ENCODE results near the gene NOP9. TPM values are rescaled to one million over a fixed set of nuclear protein-coding genes. Genes with fewer than 3 reads are reported as not detected.

NOP9 gene
- total RNA-seq, 1 experiment from 2014 or later = 13.8 TPM

DNA sequence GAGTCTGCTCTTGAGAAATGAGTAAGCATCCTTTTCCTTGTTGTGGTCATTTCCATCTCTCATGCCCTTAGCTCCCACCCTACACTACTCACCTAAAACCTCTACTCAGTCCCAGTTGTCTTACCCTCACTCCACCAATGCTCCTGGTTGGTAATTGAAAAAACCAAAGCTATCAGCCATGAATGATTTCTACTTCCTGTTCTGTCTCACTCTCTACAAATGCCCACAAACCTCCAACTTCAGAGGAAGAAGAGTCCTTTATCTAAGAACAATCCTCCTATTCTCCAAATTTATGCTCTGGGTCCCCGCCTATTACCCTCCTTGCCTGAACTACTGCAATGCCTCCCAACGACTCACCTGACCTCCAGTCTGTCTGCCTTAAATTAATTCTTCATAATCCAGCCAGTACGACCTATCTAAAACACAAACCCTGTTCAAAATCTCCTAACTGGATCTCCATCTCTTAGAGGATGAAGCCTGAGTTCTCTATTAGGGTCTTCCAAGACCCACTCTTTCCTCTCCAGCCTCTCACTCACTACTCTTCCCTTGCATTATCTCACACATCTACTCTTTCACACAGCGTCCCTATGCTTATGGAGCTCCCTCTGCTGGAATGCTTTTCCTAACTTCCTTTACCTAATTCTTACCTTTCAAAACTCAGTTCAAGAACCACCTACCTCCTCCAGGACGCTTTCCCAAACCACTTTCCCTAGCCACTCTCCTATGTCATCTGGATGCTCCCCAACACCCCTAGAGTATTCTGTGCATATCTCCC lies 2.3 kb upstream of the NOP9 start:
- in situ Hi-C loops (cut with HindIII; ENCODE audit: low pct_unique_long_range_greater_than_20kb, low sequenced_read_pairs) = no loop called here
- peak; percentile 46 for DNase-seq (ENCODE audit: low read depth)

DNA sequence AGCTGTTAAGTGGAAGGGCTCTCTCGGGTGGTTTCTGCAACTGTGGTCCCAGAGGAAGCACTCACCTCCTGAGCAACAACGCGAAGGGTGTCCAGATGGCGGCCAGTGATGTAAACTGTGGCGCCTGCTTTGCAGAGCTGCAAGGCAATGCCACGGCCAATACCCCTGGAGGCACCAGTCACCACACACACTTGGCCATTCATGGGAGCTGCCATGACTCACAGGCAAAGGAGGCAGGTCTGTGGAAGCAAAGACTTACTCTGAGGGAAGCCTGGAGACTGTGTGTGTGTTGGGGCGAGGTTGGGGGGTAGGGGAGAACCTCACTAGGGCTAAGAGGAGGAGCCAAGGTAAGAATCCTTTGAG lies 777 bp upstream of the NOP9 start:
- DNase-seq (ENCODE audit: low read depth) = peak; percentile 63
- in situ Hi-C loops (cut with HindIII; ENCODE audit: low pct_unique_long_range_greater_than_20kb, low sequenced_read_pairs) = no loop called here

GRCh38 chr14:24300326-24300980 lies 803 bp downstream of the NOP9 start:
- DNase-seq (ENCODE audit: low read depth) = no peak
- in situ Hi-C loops (cut with HindIII; ENCODE audit: low pct_unique_long_range_greater_than_20kb, low sequenced_read_pairs) = no loop called here

- in situ Hi-C loops (cut with HindIII; ENCODE audit: low pct_unique_long_range_greater_than_20kb, low sequenced_read_pairs) = no loop called here
- DNase-seq (ENCODE audit: low read depth) = no peak
Observed at GRCh38 chr14:24304019-24304387, 4.4 kb downstream of the NOP9 start.

DNA sequence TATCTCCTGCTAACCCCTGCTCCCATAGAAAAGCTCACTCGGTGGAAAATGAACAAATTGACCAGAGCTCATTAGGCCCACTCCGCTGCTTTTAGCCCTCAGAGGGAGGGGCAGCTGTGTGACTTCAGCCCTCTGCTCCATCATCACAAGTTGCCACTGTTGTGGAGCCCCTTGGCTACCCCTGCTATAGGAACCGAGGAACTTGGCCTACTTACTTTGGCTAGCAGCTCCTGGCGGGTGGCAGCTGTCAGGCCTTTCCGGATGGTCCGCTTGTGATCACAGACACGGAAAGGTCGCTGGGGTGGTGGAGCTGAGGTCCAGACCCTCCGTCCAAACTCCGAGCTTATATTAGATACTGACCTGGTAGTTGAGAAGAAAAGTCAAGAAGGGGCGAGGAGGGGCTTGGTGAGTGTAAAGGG lies 7.5 kb downstream of the NOP9 start:
- in situ Hi-C loops (cut with HindIII; ENCODE audit: low pct_unique_long_range_greater_than_20kb, low sequenced_read_pairs) = no loop called here
- no peak for DNase-seq (ENCODE audit: low read depth)

DNA sequence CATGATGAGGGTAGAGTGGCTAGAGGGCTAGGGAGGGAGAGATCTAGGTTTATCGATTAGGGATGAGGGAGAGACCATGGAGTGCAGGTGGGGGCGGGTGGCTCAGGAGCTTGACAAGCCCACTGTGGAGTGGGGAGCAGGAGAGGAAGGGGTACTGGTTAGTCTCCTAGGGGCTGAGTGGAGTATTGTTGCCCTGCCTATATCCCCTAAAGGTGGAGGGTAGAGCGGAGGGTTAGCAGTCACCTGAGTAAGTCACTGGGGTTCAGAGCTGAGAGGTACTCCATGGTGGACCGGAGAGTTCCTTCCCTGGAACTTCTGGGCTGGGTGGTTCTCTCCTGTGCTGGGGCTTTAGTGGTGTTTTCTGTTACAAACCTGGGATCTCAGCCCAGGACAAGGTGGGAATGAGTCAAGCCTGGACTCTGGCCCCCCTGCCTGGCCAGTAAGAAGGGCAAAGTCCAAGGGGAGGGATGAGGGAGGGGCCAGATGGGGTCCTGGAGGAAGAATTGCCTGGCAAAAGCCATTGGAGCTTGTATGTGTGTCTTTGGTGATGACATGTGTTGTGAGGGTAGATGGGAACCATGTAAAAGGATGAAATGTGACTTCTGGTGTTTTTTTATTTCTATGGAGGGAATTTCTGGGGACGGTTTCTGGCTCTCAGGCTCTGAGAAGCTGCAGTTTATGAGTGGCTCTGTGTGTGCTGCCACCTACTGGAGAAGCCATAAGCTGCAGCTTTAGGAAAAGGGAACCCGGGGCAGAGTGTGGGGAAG lies 8.1 kb downstream of the NOP9 start, which contains the start of gene CIDEB:
Gene CIDEB, minus strand, starts transcription at position 403 of the 767 bp plus-strand sequence. Its CDS starts 119 bp downstream, at position 284.
- peak; percentile 74 for DNase-seq (ENCODE audit: low read depth)
- in situ Hi-C loops (cut with HindIII; ENCODE audit: low pct_unique_long_range_greater_than_20kb, low sequenced_read_pairs) = no loop called here

- in situ Hi-C loops (cut with HindIII; ENCODE audit: low pct_unique_long_range_greater_than_20kb, low sequenced_read_pairs) = no loop called here
Observed at GRCh38 chr14:24308342-24309124, 8.9 kb downstream of the NOP9 start.

DNA sequence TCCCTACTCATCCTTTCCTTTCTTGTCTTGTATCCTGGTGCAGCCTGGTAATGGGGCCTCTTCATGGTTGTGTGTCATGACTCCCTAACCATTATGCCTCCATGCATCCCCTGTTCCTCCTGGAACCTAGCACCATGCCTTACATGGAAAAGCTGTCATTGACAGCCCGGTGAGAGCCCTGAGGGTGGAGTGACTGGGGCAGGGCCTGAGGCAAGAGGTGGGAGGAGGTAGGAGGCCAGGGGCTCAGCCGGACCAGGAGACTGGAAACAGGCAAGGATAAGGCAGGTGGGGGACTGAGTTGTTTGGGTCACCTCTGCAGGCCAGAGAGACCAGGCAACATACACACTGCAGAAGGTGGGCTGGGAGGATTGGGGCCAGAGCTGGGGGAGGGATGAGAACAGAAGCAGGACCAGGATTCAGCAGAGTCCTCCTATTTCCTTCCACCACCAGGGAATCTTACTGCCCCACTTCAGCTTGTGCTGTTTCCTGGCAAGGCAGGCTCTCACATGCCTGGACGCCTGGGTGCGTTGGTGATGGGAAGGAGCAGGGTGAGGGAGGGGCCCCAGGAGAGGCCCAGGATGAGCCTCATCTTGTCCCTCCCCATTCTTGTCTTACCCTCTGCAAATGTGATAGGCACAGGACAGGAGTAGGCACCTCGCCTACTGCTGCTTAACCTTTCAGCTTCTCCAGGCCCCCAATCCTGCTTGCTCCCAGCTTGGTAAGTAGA lies 10.1 kb downstream of the NOP9 start, which contains the start of gene LTB4R2:
Gene LTB4R2, plus strand, starts transcription at position 603 of the 727 bp plus-strand sequence. CDS start 525 bp downstream, outside the sequence.
- in situ Hi-C loops (cut with HindIII; ENCODE audit: low pct_unique_long_range_greater_than_20kb, low sequenced_read_pairs) = no loop called here
- no peak for DNase-seq (ENCODE audit: low read depth)

More at GRCh38 chr14:24308342-24309124, 8.9 kb downstream of the NOP9 start:
- DNase-seq (ENCODE audit: low read depth) = no peak

- DNase-seq (ENCODE audit: low read depth) = no peak
- in situ Hi-C loops (cut with HindIII; ENCODE audit: low pct_unique_long_range_greater_than_20kb, low sequenced_read_pairs) = no loop called here
Observed at GRCh38 chr14:24310265-24310645, 10.6 kb downstream of the NOP9 start.

DNA sequence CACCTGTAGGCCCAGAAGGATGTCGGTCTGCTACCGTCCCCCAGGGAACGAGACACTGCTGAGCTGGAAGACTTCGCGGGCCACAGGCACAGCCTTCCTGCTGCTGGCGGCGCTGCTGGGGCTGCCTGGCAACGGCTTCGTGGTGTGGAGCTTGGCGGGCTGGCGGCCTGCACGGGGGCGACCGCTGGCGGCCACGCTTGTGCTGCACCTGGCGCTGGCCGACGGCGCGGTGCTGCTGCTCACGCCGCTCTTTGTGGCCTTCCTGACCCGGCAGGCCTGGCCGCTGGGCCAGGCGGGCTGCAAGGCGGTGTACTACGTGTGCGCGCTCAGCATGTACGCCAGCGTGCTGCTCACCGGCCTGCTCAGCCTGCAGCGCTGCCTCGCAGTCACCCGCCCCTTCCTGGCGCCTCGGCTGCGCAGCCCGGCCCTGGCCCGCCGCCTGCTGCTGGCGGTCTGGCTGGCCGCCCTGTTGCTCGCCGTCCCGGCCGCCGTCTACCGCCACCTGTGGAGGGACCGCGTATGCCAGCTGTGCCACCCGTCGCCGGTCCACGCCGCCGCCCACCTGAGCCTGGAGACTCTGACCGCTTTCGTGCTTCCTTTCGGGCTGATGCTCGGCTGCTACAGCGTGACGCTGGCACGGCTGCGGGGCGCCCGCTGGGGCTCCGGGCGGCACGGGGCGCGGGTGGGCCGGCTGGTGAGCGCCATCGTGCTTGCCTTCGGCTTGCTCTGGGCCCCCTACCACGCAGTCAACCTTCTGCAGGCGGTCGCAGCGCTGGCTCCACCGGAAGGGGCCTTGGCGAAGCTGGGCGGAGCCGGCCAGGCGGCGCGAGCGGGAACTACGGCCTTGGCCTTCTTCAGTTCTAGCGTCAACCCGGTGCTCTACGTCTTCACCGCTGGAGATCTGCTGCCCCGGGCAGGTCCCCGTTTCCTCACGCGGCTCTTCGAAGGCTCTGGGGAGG lies 11.3 kb downstream of the NOP9 start, which contains the start of gene LTB4R:
Gene LTB4R, plus strand, starts transcription at position 857 of the 959 bp plus-strand sequence. CDS start 4,150 bp downstream, outside the sequence.
- peak; percentile 36 for DNase-seq (ENCODE audit: low read depth)
- in situ Hi-C loops (cut with HindIII; ENCODE audit: low pct_unique_long_range_greater_than_20kb, low sequenced_read_pairs) = no loop called here

- no peak for DNase-seq (ENCODE audit: low read depth)
- in situ Hi-C loops (cut with HindIII; ENCODE audit: low pct_unique_long_range_greater_than_20kb, low sequenced_read_pairs) = no loop called here
Observed at GRCh38 chr14:24311837-24312615, 12.4 kb downstream of the NOP9 start.

DNA sequence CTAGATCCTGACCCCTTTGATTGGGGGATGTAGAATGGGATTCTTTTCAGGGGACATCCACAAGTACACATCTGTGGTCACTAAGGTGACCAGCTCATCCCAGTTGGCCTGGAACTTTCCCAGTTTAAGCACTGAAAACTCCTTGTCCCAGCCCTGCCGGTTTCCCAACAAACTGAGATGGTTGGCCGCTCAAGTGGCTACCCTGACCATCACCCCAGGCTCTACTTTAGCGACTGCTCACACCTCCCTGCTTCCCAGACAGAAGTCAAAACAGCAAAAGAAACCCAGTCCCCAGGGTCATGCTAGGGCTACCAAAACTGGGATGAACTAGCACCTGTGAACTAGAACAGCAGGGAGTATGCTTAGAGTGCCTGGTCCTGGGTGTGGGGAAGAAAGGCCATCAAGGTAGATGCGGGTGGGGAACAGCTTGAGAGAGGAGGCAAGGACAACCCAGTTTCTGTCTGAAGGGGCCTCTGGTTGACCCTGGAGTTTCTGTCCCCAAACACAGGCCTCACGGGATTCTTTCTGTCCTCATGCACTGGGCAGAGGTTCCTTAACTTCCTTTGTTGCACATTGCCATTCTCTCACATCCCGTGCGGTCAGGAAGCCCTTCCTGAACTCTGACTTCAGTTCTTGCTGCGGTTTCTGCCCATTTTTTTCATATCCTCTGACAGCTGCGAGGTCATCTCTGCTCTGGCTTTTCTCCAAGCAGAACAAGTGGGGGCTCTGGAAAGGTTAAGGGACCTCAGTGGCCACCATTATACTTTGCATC lies 13.3 kb downstream of the NOP9 start:
- no peak for DNase-seq (ENCODE audit: low read depth)
- in situ Hi-C loops (cut with HindIII; ENCODE audit: low pct_unique_long_range_greater_than_20kb, low sequenced_read_pairs) = no loop called here

DNA sequence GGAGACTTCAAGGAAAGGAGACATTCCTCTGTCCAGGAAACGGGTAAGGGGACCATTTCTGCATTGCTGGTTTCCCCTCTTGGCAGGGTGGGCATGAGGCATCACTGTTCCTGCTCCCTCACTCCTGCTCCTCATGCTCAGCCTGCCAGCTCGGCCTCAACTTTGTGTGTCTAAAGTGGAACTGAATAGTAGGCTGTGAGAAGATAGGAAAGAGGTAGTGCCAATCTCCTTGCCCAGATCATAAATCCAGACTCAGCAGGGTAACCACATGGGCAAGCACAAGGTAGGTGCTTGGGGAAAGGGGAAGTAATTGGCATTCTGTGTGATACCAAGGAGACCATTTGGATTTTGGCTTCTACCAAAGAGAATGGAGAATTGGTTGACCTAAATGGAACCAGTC lies 14.3 kb downstream of the NOP9 start:
- no peak for DNase-seq (ENCODE audit: low read depth)
- in situ Hi-C loops (cut with HindIII; ENCODE audit: low pct_unique_long_range_greater_than_20kb, low sequenced_read_pairs) = no loop called here

DNA sequence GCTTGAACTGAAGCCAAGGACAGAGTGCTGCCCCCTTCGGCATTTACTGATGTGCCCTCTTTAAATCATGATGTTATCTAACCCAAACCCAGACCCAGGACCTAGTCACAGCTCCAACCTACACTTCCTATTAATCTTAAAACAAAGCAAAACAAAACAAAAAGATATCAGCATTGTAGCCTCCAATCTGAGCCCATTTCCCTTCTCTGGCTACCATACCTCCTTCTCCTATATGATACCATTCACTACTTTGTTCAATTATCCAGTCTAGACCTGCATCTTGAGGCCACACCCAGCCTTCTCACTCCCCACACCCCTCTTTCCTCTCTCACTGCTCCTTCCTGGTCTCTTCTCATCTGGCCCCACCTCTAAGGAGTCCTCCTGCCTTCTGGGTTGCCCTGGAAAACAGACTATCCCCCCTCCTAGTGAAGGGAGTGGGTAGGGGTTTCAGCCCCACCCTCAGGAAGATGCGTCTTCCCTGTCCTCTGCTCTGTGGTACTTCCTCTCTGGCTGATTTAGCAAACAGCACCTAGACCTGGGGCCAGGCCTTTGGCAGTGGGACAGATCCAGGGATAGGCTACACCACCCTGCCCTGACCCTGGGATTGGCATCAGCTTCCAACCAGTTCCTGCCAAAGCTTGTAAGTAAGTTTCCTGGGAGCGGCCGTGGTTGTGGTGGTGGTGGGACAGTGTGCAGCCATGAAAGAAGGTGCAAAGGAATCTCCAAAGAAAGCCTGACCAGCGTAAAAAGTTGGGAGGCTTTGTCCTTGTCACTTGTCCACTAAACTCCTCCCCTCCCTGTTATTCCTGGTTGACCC lies 14.9 kb downstream of the NOP9 start:
- DNase-seq (ENCODE audit: low read depth) = no peak
- in situ Hi-C loops (cut with HindIII; ENCODE audit: low pct_unique_long_range_greater_than_20kb, low sequenced_read_pairs) = no loop called here
